GM12872 (cell line): ENCODE measurements around the gene SKOR2.

ENCODE experiments used
- TF ChIP-seq, protein P1 (sequence below): IDR thresholded peaks from 3 replicates; pipeline ENCODE4 v1.5.1; 2011; ENCODE audit warnings: low read depth, mild to moderate bottlenecking, low read length, moderate library complexity; ENCODE audit not compliant: insufficient read depth

Gene SKOR2

DNA sequence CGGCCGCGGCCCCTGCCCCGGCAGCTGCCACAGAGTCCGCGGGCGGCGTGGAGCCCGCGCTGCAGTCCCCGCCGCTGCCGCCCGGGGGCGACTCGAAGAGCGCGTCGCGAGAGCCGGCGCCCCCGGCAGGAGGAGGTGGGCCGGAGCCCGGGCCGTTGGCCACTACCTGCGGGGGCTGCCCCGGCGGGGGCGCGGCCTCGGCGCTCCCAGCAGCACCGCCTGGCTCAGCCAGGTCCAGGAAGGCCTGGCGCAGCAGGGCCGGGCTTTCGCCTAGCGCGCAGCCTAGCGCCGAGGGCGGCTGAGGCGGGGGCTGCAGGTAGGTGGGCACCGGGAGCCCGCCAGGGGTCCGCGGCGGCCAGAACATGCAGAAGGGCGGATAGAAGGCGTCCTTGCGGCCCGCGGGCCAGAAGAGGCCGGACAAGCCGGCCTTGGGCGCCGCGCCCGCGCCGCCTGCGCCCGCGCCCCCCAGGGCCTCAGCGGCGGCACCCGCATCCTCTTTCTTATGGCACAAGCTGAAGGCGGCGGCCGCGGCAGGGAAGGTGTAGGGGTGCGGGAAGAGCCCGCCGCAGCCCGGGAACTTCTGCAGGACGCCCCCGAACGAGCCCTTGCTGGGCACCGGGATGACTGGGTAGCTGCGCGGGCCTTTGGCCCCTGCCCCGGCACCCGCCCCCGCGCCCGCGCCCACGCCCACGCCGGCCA lies 3.9 kb downstream of the SKOR2 start:
- TF ChIP-seq, protein P1, sequence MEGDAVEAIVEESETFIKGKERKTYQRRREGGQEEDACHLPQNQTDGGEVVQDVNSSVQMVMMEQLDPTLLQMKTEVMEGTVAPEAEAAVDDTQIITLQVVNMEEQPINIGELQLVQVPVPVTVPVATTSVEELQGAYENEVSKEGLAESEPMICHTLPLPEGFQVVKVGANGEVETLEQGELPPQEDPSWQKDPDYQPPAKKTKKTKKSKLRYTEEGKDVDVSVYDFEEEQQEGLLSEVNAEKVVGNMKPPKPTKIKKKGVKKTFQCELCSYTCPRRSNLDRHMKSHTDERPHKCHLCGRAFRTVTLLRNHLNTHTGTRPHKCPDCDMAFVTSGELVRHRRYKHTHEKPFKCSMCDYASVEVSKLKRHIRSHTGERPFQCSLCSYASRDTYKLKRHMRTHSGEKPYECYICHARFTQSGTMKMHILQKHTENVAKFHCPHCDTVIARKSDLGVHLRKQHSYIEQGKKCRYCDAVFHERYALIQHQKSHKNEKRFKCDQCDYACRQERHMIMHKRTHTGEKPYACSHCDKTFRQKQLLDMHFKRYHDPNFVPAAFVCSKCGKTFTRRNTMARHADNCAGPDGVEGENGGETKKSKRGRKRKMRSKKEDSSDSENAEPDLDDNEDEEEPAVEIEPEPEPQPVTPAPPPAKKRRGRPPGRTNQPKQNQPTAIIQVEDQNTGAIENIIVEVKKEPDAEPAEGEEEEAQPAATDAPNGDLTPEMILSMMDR, result peak; percentile 35; the same call in 1 of the 3 replicates

DNA sequence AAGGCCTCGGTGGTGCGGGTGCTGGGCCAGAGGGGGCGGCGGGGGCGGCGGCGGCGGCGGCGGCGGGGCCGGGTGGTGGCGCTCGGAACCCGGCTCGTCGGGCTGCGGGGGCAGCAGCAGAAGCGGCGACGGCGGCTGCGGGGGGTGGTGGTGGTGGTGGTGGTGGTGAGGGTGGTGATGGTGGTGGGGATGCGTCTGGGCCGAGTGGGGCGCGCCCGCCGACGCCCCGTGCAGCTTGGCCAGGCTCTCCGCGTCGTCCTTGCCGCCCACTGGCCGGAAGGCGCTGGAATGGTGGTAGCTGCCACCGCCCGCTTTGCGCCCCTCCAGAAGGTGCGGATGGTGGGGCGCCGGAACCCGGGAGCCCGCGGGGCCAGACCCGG lies 4.4 kb downstream of the SKOR2 start:
- TF ChIP-seq, protein P1, result no peak

DNA sequence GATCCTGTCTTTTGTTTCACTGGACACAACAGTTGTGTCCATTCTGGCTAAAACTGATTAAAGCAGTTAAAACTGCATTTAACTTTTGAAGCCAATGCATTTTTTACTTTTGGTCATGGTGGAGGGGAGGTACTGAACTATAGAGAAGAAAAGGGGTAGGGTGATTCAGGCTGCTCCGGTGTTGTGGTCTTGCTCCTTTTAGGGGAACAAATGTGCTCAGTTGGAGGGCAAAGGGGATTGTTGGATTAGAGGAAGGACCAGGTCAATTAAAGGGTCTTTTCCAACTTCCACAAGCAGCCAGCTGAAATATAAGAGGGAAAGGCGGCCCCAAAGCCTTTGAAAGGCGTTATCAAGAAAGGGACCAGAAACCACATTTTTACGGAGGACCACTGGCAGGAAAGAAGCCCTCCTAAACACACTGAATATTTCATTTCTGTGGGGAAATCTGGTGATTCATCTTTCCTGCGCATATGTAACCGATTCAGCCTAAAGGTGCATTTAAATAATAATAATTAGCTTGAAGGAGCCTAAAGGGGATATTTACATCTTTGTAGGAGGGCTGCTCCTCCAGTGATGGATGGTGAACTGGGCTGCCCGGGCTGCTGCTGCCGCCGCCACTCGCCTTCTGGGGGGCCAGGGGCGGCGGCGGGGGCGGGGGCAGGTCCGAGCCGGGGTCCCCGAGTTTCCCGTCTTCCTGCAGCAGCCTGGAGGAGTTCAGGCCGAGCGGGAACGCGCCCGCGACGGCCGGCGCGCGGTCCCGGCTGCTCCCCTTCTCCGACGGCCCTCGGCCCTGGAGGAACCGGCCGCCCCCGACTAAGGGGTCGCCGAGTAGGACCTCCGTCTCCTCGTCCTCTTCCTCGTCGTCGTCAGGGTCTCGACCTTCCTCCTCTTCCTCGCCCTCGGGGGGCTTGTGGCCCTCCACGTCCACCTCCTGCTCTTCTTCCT lies 5.2 kb downstream of the SKOR2 start:
- TF ChIP-seq, protein P1, result no peak

DNA sequence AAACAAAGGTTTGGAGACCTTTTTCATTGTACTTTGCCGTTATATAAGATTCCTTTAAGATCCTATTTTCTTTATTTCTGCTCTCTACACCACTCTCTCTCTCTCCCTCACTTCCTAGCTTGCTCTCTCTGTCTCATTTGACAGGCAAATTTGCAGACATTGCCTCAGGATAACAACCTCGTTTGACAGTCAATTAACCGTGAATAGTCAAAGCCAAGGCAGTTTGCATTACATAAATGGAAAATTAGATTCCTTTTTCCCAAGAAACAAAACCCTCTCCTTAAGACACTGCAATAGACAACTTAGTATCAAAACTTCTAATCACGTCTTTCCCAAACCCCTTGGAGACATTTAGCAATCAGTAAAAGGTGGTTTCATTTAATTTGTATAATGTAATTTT lies 7.4 kb downstream of the SKOR2 start:
- TF ChIP-seq, protein P1, result no peak

DNA sequence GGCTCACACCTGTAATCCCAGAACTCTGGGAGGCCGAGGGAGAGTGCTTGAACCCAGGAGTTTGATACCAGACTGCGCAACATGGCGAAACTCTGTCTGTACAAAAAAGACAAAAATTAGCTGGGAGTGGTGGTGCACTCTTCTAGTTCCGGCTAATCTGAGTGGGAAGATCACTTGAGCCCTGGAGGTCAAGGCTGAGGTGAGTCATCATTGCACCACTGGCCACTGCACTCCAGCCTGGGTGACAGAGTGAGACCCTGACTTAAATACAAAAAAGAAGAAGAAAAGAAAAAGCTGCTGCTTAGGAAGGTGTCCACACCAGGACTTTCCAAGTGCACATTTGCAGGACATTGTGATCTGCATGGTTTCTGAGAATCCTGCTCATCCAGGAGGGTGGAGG lies 16.4 kb downstream of the SKOR2 start:
- TF ChIP-seq, protein P1, result no peak

DNA sequence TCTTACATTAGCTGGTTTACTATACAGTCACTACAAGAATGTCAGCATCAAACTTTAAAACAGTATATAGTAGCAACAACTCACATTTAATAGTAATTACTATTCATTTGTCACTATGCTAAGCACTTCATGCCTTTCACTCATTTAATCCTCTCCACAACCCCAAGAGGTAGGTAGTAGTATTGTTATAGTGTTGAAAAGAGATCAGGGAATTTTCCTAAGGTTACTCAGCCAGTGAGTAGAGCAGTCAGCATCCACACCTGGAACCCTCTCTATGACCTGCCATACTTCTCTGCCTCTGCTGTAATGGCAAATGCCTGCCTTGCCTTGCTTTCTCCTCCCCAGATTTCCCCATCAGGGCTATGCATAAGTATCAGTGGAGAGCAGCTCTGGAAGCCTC lies 24.8 kb downstream of the SKOR2 start:
- TF ChIP-seq, protein P1, result no peak

DNA sequence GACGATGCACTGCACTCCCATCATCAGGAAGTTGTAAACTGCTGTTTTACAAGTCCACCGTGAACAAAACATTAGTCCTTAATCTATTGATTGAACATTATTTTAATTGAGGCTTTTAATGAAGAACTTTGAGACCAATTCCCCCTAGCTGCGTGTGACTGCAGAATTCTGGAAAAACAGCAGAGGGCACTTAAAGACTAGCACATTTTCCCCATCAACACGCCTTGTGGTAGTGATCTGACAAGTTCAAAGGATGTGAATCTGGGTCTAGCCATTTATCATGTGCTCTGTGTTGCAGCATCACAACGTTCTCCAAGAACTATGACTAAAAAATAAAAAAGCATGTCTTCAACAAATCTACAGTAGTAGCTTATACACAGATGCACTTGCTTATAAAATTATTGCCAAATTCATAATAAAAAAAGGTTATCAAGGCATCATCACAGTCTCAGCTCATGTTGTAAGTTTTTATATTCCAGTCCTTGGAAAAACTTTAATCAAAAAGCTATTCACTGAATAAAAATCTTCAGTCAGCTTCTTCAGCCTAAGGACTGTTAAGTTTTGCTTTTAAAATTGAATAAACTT lies 35.8 kb downstream of the SKOR2 start:
- TF ChIP-seq, protein P1, result peak; percentile 52
